Testis (tissue), 3 donors: Measurements from ENCODE around the gene CD300LG. TPM values are rescaled to one million over a fixed set of nuclear protein-coding genes. Genes with fewer than 3 reads are reported as not detected.

Experiments
- DNase-seq: peaks from one replicate; pipeline ENCODE4 v3.0.0-alpha.2; 2019
- H3K27ac ChIP-seq, 2 donors: fragments of 200-600 bp; sonication (generic); one replicate each; pipeline ENCODE4 v1.5.1; 2019
- H3K27me3 ChIP-seq: fragments of 200-600 bp; sonication (generic); one replicate; pipeline ENCODE4 v1.5.1; 2019
- H3K36me3 ChIP-seq: fragments of 200-600 bp; sonication (generic); one replicate; pipeline ENCODE4 v1.5.1; 2017; ENCODE audit warnings: low read depth; ENCODE audit errors: missing control alignments
- H3K4me1 ChIP-seq: fragments of 200-600 bp; sonication (generic); one replicate; pipeline ENCODE4 v1.5.1; 2019
- H3K4me3 ChIP-seq, 2 donors: fragments of 200-600 bp; sonication (generic); one replicate each; pipeline ENCODE4 v1.5.1; 2017 to 2019
- H3K9me3 ChIP-seq: fragments of 200-600 bp; sonication (generic); one replicate; pipeline ENCODE4 v1.5.1; 2017
- CTCF ChIP-seq, 3 experiments: fragments of 450-650 bp in 2 of 3; fragments of 200-600 bp in 1 of 3; sonication (generic) in 1 of 3; IDR thresholded peaks; one replicate each; pipeline ENCODE4 v1.5.1; 2016 to 2019; ENCODE audit warnings: antibody characterized with exemption in 3 of 3, mild to moderate bottlenecking in 2 of 3, moderate library complexity in 1 of 3
- POLR2A ChIP-seq: fragments of 450-650 bp; IDR thresholded peaks from one replicate; pipeline ENCODE4 v1.6.1; 2017; ENCODE audit warnings: antibody characterized with exemption, mild to moderate bottlenecking, moderate library complexity
- WGBS, 2 donors: methylation state at CpG; one replicate each; pipeline ENCODE4 v1.1.5; 2018; 5-methylcytosine and 5-hydroxymethylcytosine counted together
- intact Hi-C: fragments of 100-400 bp; cut with DNase I; formaldehyde crosslinking; loops from one replicate; pipeline ENCODE4 v1.15.1; 2023; ENCODE audit warnings: low total_unique reads
- polyA plus RNA-seq: library from polyadenylated mRNA; stranded (reverse); fragments of 350-450 nt; fragmentation: Illumina TruSeq; extraction: RNeasy Lipid Tissue Mini Kit (QIAGEN cat#74804); gene quantifications from one replicate; pipeline ENCODE4 v1.2.3, GENCODE V29; 2014; ENCODE audit warnings: low read depth, low replicate concordance; ENCODE audit not compliant: insufficient read depth
- total RNA-seq, 2 donors: library from RNA; depleted of rRNA; stranded (reverse); fragments of >200 nt; gene quantifications; one replicate each; pipeline ENCODE4 v1.2.3, GENCODE V29; 2016

Gene CD300LG
- total and polyA plus RNA-seq, 3 donors from 2014 or later = 48.4 to 53.9 (median 49.2) TPM

GRCh38 chr17:43877451-43878155 is 30.6 kb downstream of the CD300LG start:
- 80 to 95% methylated on average over 2 to 10 of the region's 10 CpGs for WGBS, 2 donors
- Histone ChIP-seq H3K4me1 (peaks cover 5% of the 10 kb centered on the region), H3K36me3 (no peaks in the 10 kb centered on the region), H3K9me3 (no peaks in the 10 kb centered on the region), H3K27me3 (no peaks in the 10 kb centered on the region), H3K4me3 (no peak overlapping the region), H3K27ac (no peak overlapping the region)
- TF ChIP-seq CTCF (IDR thresholded peaks at IDR 0.05) = no peak
- TF ChIP-seq POLR2A = no peak
- intact Hi-C loops = no loop called here
- no peak for DNase-seq

GRCh38 chr17:43878260-43879175 is 31.5 kb downstream of the CD300LG start:
- Histone ChIP-seq H3K4me3 (no peak overlapping the region), H3K27ac (peak overlapping the region in 1 of 2 donors; percentile 18), H3K4me1 (peaks cover 5% of the 10 kb centered on the region), H3K36me3 (no peaks in the 10 kb centered on the region), H3K27me3 (no peaks in the 10 kb centered on the region), H3K9me3 (no peaks in the 10 kb centered on the region)
- 23 to 50% methylated on average over 5 to 12 of the region's 13 CpGs for WGBS, 2 donors
- intact Hi-C loops = no loop called here
- DNase-seq = peak; percentile 83
- TF ChIP-seq POLR2A (no peak), CTCF (IDR thresholded peaks at IDR 0.05) (peak; percentile 82 to 95 (median 94))

GRCh38 chr17:43879723-43880419 is 32.9 kb downstream of the CD300LG start:
- Histone ChIP-seq H3K36me3 (no peaks in the 10 kb centered on the region), H3K4me1 (peaks cover 5% of the 10 kb centered on the region), H3K4me3 (no peak overlapping the region), H3K27me3 (no peaks in the 10 kb centered on the region), H3K9me3 (no peaks in the 10 kb centered on the region), H3K27ac (no peak overlapping the region)
- intact Hi-C loops = no loop called here
- WGBS, 2 donors = 89 to 93% methylated on average over 17 to 20 of the region's 20 CpGs
- DNase-seq = no peak
- TF ChIP-seq CTCF (IDR thresholded peaks at IDR 0.05) = no peak
- no peak for TF ChIP-seq POLR2A

GRCh38 chr17:43880420-43880991 is 33.5 kb downstream of the CD300LG start:
- Histone ChIP-seq H3K27ac (no peak overlapping the region), H3K27me3 (no peaks in the 10 kb centered on the region), H3K36me3 (no peaks in the 10 kb centered on the region), H3K4me3 (no peak overlapping the region), H3K9me3 (no peaks in the 10 kb centered on the region), H3K4me1 (peaks cover 5% of the 10 kb centered on the region)
- intact Hi-C loops = no loop called here
- peak; percentile 45 for DNase-seq
- peak; percentile 32 to 72 (median 62) for TF ChIP-seq CTCF (IDR thresholded peaks at IDR 0.05)
- TF ChIP-seq POLR2A = no peak
- 86 to 91% methylated on average over 13 to 20 of the region's 20 CpGs for WGBS, 2 donors
